Peyer's patch (tissue), 4 donors: Measurements from ENCODE around the gene APOL5. TPM values are rescaled to one million over a fixed set of nuclear protein-coding genes. Genes with fewer than 3 reads are reported as not detected.
"Not testable (repeated sequence)": the region's sequence is repeated elsewhere in the genome, so short reads cannot be mapped to it uniquely, and the experiment has no call there.

ENCODE experiments used
- DNase-seq, 3 donors: peaks; one replicate each; pipeline ENCODE4 v3.0.0-alpha.2; 2017 to 2019
- H3K27ac ChIP-seq, 4 donors: fragments of 200-600 bp; sonication (generic); one replicate each; pipeline ENCODE4 v1.5.1; 2016 to 2019
- H3K27me3 ChIP-seq, 2 donors: fragments of 200-600 bp; sonication (generic); one replicate each; pipeline ENCODE4 v1.5.1; 2019
- H3K36me3 ChIP-seq, 3 donors: fragments of 200-600 bp; sonication (generic); one replicate each; pipeline ENCODE4 v1.5.1; 2016 to 2019
- H3K4me1 ChIP-seq, 4 donors: fragments of 200-600 bp; sonication (generic); one replicate each; pipeline ENCODE4 v1.5.1; 2016 to 2019
- H3K4me3 ChIP-seq, 4 donors: fragments of 200-600 bp; sonication (generic); 1 replicate in 3 of 4; 2 replicates in 1 of 4; pipeline ENCODE4 v1.5.1; 2016 to 2019; ENCODE audit warnings: mild to moderate bottlenecking in 1 of 4
- H3K9me3 ChIP-seq, 4 donors: fragments of 200-600 bp; sonication (generic); one replicate each; pipeline ENCODE4 v1.5.1; 2016 to 2019; ENCODE audit warnings: mild to moderate bottlenecking in 1 of 4
- CTCF ChIP-seq, 6 experiments: fragments of 450-650 bp in 4 of 6; fragments of 200-600 bp in 2 of 6; sonication (generic) in 1 of 6; IDR thresholded peaks; one replicate each; pipeline ENCODE4 v1.5.1; 2017 to 2019; ENCODE audit warnings: antibody characterized with exemption in 6 of 6, mild to moderate bottlenecking in 3 of 6, moderate library complexity in 1 of 6
- POLR2A ChIP-seq, 2 donors: fragments of 450-650 bp; IDR thresholded peaks; one replicate each; pipeline ENCODE4 v1.5.1; 2017; ENCODE audit warnings: antibody characterized with exemption in 2 of 2, mild to moderate bottlenecking in 2 of 2, moderate library complexity in 2 of 2
- total RNA-seq, 4 donors: library from RNA; depleted of rRNA; stranded (reverse); fragments of >200 nt; gene quantifications; one replicate each; pipeline ENCODE4 v1.1.0, GENCODE V29; 2016

Gene APOL5
- total RNA-seq, 4 donors from 2014 or later, result not detected

- H3K4me3 ChIP-seq, result no peak overlapping the region
- no peak for DNase-seq
- H3K27me3 ChIP-seq, result no peaks in the 10 kb centered on the region
- no peaks in the 10 kb centered on the region for H3K9me3 ChIP-seq
- no peak overlapping the region for H3K27ac ChIP-seq
- peaks cover 0 to 15% (median 0%) of the 10 kb centered on the region in 4 donors for H3K4me1 ChIP-seq
- H3K36me3 ChIP-seq, result peaks cover 0 to 4% (median 0%) of the 10 kb centered on the region in 3 donors
- TF ChIP-seq CTCF (IDR thresholded peaks at IDR 0.05) (no peak), POLR2A (IDR thresholded peaks at IDR 0.05) (no peak)
Observed at GRCh38 chr22:35736166-35736565, 18.5 kb downstream of the APOL5 start.

- no peak for DNase-seq
- Histone ChIP-seq H3K27me3 (no peaks in the 10 kb centered on the region), H3K27ac (no peak overlapping the region), H3K4me1 (peaks cover 0 to 15% (median 0%) of the 10 kb centered on the region in 4 donors), H3K9me3 (no peaks in the 10 kb centered on the region), H3K36me3 (peaks cover 0 to 4% (median 0%) of the 10 kb centered on the region in 3 donors), H3K4me3 (no peak overlapping the region)
- TF ChIP-seq POLR2A (IDR thresholded peaks at IDR 0.05), result no peak
- TF ChIP-seq CTCF (IDR thresholded peaks at IDR 0.05), result no peak
Observed at GRCh38 chr22:35736701-35737100, 19.0 kb downstream of the APOL5 start.

- H3K9me3 ChIP-seq, H3K4me3 ChIP-seq, H3K27me3 ChIP-seq, DNase-seq, H3K36me3 ChIP-seq, H3K27ac ChIP-seq: not testable (repeated sequence)
- peaks cover 0 to 14% (median 0%) of the 10 kb centered on the region in 4 donors for H3K4me1 ChIP-seq
Observed at GRCh38 chr22:35737886-35738285, 20.2 kb downstream of the APOL5 start.

GRCh38 chr22:35739076-35739930 is 21.6 kb downstream of the APOL5 start:
- Histone ChIP-seq H3K4me3 (no peak overlapping the region), H3K27me3 (no peaks in the 10 kb centered on the region), H3K36me3 (peaks cover 0 to 14% (median 0%) of the 10 kb centered on the region in 3 donors), H3K4me1 (no peaks in the 10 kb centered on the region), H3K27ac (no peak overlapping the region), H3K9me3 (no peaks in the 10 kb centered on the region)
- DNase-seq, result no peak
- no peak for TF ChIP-seq POLR2A (IDR thresholded peaks at IDR 0.05)
- TF ChIP-seq CTCF (IDR thresholded peaks at IDR 0.05), result peak in 2 of 6 experiments; percentile 33 to 36

- peaks cover 0 to 18% (median 0%) of the 10 kb centered on the region in 3 donors for H3K36me3 ChIP-seq
- TF ChIP-seq POLR2A (IDR thresholded peaks at IDR 0.05), result no peak
- TF ChIP-seq CTCF (IDR thresholded peaks at IDR 0.05), result no peak
- H3K4me1 ChIP-seq, result no peaks in the 10 kb centered on the region
- no peaks in the 10 kb centered on the region for H3K27me3 ChIP-seq
- H3K9me3 ChIP-seq, result no peaks in the 10 kb centered on the region
- H3K27ac ChIP-seq, result no peak overlapping the region
- no peak overlapping the region for H3K4me3 ChIP-seq
- DNase-seq, result no peak
Observed at GRCh38 chr22:35739931-35740380, 22.3 kb downstream of the APOL5 start.

GRCh38 chr22:35740616-35741015 is 22.9 kb downstream of the APOL5 start:
- no peaks in the 10 kb centered on the region for H3K4me1 ChIP-seq
- no peak overlapping the region for H3K27ac ChIP-seq
- no peaks in the 10 kb centered on the region for H3K27me3 ChIP-seq
- TF ChIP-seq POLR2A (IDR thresholded peaks at IDR 0.05) (no peak), CTCF (IDR thresholded peaks at IDR 0.05) (no peak)
- no peak for DNase-seq
- H3K36me3 ChIP-seq, result peaks cover 0 to 21% (median 0%) of the 10 kb centered on the region in 3 donors
- no peaks in the 10 kb centered on the region for H3K9me3 ChIP-seq
- no peak overlapping the region for H3K4me3 ChIP-seq
